ENCODE measurements around the gene RPH3AL. TPM values are rescaled to one million over a fixed set of nuclear protein-coding genes. Genes with fewer than 3 reads are reported as not detected.

RPH3AL gene
- total RNA-seq, 2 experiments from 2014 or later: 2.4 to 2.8 TPM

GRCh38 chr17:300881-301280, 51.7 kb downstream of the RPH3AL start:
- ChIA-PET CTCF (no interaction called here), POLR2A (no interaction called here)
- Mint-ChIP-seq H3K9me3 (no peaks in the 10 kb centered on the region), H3K4me3 (no peak overlapping the region), H3K36me3 (ENCODE audit: low read depth) (no peaks in the 10 kb centered on the region), H3K27me3 (peaks cover 6% of the 10 kb centered on the region), H3K4me1 (ENCODE audit: low read depth) (no peaks in the 10 kb centered on the region), H3K27ac (no peak overlapping the region)
- Histone ChIP-seq H3K36me3 (ENCODE audit: insufficient read depth, low read length) (no peaks in the 10 kb centered on the region), H3K27ac (ENCODE audit: low read depth in 1 of 2, low read length in 2 of 2) (no peak overlapping the region), H3K4me1 (ENCODE audit: insufficient read depth, low read length) (no peaks in the 10 kb centered on the region), H3K4me3 (ENCODE audit: low read length) (no peak overlapping the region), H3K9me3 (ENCODE audit: control insufficient read depth in 1 of 2, insufficient read depth in 1 of 2, low read length in 2 of 2) (no peaks in the 10 kb centered on the region), H3K27me3 (ENCODE audit: control insufficient read depth in 1 of 2, insufficient read depth in 2 of 2, low read length in 2 of 2) (peaks cover 0 to 2% of the 10 kb centered on the region in 2 experiments)
- TF ChIP-seq CTCF (IDR thresholded peaks at IDR 0.05): no peak
- DNase-seq: no peak
- ATAC-seq (ENCODE audit: poor library complexity): no peak
- intact Hi-C loops (cut with DNase I, micrococcal nuclease): no loop called here

- ChIA-PET CTCF (no interaction called here), POLR2A (no interaction called here)
- no peak overlapping the region for H3K27ac Mint-ChIP-seq
- H3K9me3 Mint-ChIP-seq: no peaks in the 10 kb centered on the region
- no peak overlapping the region for H3K27ac ChIP-seq (ENCODE audit: low read depth in 1 of 2, low read length in 2 of 2)
- DNase-seq: no peak
- no peaks in the 10 kb centered on the region for H3K9me3 ChIP-seq (ENCODE audit: control insufficient read depth in 1 of 2, insufficient read depth in 1 of 2, low read length in 2 of 2)
- H3K4me3 Mint-ChIP-seq: no peak overlapping the region
- H3K4me1 ChIP-seq (ENCODE audit: insufficient read depth, low read length): no peaks in the 10 kb centered on the region
- no peak for TF ChIP-seq CTCF (IDR thresholded peaks at IDR 0.05)
- H3K4me1 Mint-ChIP-seq (ENCODE audit: low read depth): no peaks in the 10 kb centered on the region
- H3K36me3 ChIP-seq (ENCODE audit: insufficient read depth, low read length): no peaks in the 10 kb centered on the region
- H3K4me3 ChIP-seq (ENCODE audit: low read length): no peak overlapping the region
- intact Hi-C loops (cut with DNase I, micrococcal nuclease): no loop called here
- no peaks in the 10 kb centered on the region for H3K36me3 Mint-ChIP-seq (ENCODE audit: low read depth)
- H3K27me3 Mint-ChIP-seq: peaks cover 6% of the 10 kb centered on the region
- H3K27me3 ChIP-seq (ENCODE audit: control insufficient read depth in 1 of 2, insufficient read depth in 2 of 2, low read length in 2 of 2): peaks cover 0 to 2% of the 10 kb centered on the region in 2 experiments
- no peak for ATAC-seq (ENCODE audit: poor library complexity)
Observed at GRCh38 chr17:299546-299945, 53.1 kb downstream of the RPH3AL start.

- TF ChIP-seq CTCF (IDR thresholded peaks at IDR 0.05): no peak
- Mint-ChIP-seq H3K4me3 (no peak overlapping the region), H3K27ac (no peak overlapping the region), H3K4me1 (ENCODE audit: low read depth) (no peaks in the 10 kb centered on the region), H3K9me3 (no peaks in the 10 kb centered on the region), H3K27me3 (peaks cover 6% of the 10 kb centered on the region), H3K36me3 (ENCODE audit: low read depth) (no peaks in the 10 kb centered on the region)
- Histone ChIP-seq H3K4me3 (ENCODE audit: low read length) (no peak overlapping the region), H3K27me3 (ENCODE audit: control insufficient read depth in 1 of 2, insufficient read depth in 2 of 2, low read length in 2 of 2) (peaks cover 0 to 2% of the 10 kb centered on the region in 2 experiments), H3K9me3 (ENCODE audit: control insufficient read depth in 1 of 2, insufficient read depth in 1 of 2, low read length in 2 of 2) (no peaks in the 10 kb centered on the region), H3K4me1 (ENCODE audit: insufficient read depth, low read length) (no peaks in the 10 kb centered on the region), H3K36me3 (ENCODE audit: insufficient read depth, low read length) (no peaks in the 10 kb centered on the region), H3K27ac (ENCODE audit: low read depth in 1 of 2, low read length in 2 of 2) (no peak overlapping the region)
- no peak for ATAC-seq (ENCODE audit: poor library complexity)
- intact Hi-C loops (cut with DNase I, micrococcal nuclease): no loop called here
- CTCF ChIA-PET: no interaction called here
- POLR2A ChIA-PET: no interaction called here
- no peak for DNase-seq
Observed at GRCh38 chr17:298791-299450, 53.7 kb downstream of the RPH3AL start.
